ENCODE results near the gene PPP1R27.
A peak's percentile ranks its signal among the peaks of the same experiment; 100 is the strongest.
"Not testable (repeated sequence)": the region's sequence is repeated elsewhere in the genome, so short reads cannot be mapped to it uniquely, and the experiment has no call there.

Gene PPP1R27

DNA sequence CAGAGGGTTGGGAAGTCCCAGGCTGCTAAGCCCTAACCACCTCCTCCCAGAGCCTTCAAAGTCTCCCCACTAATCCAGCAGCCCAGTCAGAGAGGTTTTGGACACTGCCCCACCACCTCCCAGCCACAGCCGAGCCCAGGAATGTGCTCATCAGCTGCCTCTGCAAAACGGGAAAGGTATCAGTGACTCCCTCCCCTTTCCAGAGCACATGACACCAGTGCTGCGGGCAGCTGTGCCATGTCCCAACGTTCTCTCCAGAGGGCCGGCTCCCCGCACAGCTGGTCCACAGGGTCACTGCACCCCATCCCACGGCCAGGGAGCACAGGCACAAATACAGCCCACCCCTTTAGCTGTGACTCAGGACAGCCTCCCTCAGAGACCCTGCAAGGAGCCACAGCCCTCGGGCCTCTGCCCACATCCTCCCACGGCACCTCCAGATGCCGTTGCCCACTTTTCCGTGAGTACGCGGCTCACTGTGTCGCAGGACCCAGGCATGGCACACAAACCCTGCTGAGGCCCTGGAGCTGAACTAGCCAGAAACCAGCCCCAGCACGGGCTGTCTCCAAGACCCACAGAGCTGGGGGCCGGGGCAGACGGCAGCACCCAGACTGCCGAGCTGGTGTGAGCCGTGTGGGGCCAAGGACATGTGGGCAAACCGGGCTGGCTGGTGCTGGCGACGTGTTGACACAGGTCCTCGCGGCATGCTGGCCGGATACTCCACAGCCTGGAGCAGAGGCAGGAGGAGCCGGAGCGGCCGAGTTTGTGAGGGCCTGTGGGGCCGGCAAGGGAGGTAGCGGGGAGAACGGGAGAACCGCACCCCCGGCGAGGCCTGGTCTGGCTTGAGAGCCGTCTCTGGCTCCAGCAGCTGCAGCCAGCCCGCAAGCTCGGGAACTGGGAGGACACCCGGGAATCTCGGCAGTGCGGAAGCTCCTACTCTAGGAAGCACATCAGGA is 6.3 kb upstream of the PPP1R27 start:
- ATAC-seq, result no peak
- DNase-seq, result no peak

DNA sequence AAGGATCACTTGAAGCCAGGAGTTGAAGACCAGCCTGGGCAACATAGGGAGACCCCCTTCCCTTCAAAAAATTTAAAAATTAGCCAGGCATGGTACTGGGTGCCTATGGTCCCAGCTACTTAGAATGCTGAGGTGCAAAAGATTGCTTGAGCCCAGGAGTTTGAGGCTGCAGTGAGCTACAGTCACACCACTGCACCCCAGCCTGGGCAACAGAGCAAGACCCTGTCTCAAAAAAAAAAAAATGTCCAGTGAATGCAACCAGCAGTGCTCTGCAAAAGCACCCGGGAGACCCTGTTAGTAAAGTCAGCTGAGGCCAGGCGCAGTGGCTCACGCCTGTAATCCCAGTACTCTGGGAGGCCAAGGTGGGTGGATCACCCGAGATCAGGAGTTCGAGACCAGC is 5.2 kb upstream of the PPP1R27 start:
- ATAC-seq, DNase-seq: not testable (repeated sequence)

- ATAC-seq (no peak), DNase-seq (no peak)
Observed at GRCh38 chr17:81839301-81839700, 4.5 kb upstream of the PPP1R27 start.

GRCh38 chr17:81838753-81839255 is 4.0 kb upstream of the PPP1R27 start:
- ATAC-seq, result no peak
- no peak for DNase-seq

DNA sequence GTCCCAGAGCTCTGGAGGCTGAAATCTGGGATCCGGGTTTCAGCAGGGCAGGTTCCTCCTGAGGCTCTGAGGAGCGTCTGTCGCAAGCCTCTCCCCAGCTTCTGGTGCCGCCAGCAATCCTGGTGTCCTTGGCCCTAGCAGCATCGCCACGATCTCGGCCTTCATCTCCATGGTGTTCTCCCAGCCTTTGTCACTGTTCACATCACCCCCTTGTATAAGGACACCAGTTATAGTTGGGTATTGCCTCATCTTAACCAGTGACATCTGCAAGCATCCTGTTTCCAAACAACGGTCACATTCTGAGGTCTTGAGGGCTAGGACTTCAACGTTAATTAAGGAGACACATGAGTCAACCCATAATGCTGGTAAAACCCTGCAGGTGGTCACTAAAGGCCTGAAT is 2.8 kb upstream of the PPP1R27 start:
- DNase-seq (no peak), ATAC-seq (no peak)

DNA sequence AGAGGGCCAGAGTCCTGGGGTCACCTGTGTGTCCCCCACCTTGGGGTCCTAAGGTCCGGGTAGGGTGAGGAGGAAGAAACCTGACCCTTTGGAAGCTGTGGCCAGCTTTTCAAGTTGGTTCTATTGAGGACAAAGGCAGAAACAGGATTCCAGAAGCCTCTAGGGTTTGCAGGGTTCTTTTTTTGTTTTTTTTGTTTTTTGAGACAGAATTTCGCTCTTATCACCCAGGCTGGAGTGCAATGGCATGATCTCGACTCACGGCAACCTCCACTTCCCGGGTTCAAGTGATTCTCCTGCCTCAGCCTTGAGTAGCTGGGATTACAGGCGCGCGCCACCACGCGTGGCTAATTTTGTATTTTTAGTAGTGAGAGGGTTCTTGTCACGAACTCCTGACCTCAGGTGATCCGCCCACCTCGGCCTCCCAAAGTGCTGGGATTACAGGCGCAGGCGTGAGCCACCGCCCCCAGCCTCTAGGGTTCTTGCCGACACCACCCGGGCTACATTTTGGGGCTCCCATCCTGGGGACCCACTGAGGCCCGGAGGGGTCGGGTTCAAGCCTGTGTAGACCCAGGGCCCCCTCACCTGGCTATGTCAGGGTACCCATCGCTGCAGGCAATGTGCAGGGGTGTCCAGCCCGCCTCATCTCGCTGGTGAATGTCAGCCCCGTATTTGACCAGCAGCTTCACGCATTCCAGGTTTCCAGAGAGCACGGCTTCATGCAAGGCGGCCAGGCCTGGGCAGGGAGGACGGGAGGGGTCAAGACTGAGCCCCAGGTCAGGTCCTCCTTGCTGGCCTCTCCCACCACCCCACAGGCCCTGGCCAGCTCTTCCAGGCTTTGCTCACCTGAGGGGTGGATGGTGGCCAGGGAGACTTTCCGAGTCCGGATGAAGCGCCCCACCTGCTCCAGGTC is 674 bp downstream of the PPP1R27 start:
- DNase-seq (no peak), ATAC-seq (no peak)

DNA sequence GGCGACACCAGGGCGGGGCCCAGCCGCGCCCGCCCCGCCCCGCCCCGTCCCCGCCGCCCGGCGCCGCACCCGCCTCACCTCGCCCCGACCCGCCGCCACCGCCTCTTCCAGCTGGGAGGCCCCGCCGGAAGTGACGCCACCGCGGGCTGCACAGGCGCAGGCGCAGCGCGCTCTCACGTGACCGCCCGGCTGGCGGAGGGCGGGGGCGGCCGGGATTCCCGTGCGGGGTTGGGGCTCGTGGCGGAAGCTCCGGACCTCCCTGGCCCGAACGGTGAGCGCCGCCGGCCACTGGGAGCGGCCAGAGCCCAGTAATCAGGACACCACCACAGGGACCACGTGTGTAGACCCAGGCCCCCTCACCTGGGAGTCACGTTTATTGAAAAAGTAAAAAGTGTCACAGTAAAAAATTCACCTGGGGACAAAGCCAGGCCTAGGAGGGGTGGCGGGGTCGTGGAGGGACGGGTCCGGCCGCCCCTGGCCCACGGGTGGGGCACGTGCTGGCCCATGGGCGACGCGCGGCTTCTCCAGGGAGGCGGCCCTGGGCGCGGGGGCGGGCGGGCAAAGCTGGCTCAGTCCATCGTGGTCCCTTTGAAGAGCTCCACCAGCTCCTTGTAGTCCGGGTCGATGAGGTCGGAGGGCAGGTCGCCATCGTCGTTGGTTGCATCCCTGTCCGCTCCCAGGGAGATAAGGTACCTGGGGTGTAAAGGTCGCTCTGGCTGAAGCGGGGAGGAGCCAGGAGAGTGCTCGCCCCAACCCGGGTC is 1.5 kb downstream of the PPP1R27 start, which contains the start of gene MCRIP1:
Gene MCRIP1 (minus strand): TSS at position 132 of the 761 bp plus-strand sequence. CDS start 8,785 bp downstream, outside the sequence.
- DNase-seq (peak; percentile 99), ATAC-seq (peak; percentile 83)

- ATAC-seq (peak; percentile 29), DNase-seq (peak; percentile 69)
Observed at GRCh38 chr17:81832608-81833159, 2.2 kb downstream of the PPP1R27 start.

DNA sequence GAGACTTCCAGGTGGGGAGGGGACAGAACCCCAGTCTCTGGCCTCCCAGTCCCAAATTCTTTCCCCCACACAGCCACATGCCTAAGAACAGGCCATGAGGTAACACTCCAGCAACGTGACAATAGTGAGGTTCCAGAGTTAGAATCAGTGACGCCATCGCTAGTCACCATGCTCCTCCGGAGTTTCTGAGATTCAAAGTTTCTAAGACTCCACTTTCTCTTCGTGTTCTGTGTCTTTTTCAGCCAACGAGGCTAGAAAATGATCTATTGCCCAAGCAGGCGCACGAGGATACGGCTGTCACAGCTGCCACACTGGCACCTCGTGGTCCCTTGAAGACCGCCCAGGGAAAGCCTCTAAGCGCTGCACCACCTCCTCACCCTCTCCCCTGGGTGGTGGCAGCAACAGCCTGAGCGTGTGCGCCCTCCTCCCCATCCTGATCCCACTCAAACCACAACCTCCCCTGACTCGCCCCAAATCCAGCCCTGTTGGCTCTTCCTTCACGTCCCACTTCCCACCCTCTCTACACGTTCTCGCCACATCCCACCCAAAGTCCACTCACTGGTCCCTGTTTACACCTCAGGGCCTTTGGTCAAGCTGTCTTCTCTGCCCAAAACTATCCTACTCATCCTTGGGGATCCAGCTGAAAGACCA is 2.8 kb downstream of the PPP1R27 start:
- ATAC-seq, result peak; percentile 34
- peak; percentile 64 for DNase-seq

DNA sequence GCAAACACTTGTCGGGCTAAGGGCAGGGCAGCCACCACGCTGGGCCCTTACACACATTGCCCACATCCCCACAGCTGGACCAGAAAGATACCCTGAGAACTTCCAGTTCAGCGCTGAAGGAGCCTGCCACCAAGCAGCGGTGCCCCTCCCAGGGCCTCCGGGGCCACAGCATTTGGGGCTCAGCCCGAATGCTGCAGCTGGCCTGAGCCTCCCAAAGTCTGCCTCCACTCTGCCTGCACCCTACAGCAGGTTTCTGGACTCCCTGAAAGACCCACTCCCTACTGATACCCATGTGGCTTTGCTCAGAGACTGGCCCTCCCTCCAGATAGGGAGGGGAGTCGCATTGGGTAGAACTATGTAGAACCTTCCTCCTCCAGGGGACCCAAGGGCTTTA is 3.3 kb downstream of the PPP1R27 start:
- ATAC-seq (no peak), DNase-seq (peak; percentile 25)

- DNase-seq (no peak), ATAC-seq (no peak)
Observed at GRCh38 chr17:81829858-81830257, 5.0 kb downstream of the PPP1R27 start.

- DNase-seq (no peak), ATAC-seq (no peak)
Observed at GRCh38 chr17:81828656-81829055, 6.2 kb downstream of the PPP1R27 start.

GRCh38 chr17:81825841-81826466 is 8.9 kb downstream of the PPP1R27 start:
- DNase-seq (no peak), ATAC-seq (no peak)

DNA sequence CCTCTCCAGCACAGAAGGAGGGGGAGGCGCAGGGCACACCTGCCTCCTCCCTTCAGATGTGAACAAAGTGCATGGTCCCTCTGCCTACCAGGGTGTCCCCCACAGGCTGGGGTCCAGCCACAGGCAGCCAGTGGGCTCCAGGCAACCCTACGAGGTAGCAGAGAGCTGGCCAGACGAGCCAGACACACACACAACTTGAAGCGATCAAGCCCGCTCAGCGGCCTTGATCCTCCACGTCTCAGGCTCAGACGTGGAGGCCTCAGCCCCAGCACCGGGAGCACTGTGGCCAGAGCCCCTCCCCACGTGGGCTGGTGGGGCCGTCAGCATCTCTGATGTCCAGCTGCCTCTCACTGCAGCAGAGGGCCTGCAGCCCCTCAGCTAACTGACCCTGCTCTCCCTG is 10.3 kb downstream of the PPP1R27 start:
- no peak for ATAC-seq

DNA sequence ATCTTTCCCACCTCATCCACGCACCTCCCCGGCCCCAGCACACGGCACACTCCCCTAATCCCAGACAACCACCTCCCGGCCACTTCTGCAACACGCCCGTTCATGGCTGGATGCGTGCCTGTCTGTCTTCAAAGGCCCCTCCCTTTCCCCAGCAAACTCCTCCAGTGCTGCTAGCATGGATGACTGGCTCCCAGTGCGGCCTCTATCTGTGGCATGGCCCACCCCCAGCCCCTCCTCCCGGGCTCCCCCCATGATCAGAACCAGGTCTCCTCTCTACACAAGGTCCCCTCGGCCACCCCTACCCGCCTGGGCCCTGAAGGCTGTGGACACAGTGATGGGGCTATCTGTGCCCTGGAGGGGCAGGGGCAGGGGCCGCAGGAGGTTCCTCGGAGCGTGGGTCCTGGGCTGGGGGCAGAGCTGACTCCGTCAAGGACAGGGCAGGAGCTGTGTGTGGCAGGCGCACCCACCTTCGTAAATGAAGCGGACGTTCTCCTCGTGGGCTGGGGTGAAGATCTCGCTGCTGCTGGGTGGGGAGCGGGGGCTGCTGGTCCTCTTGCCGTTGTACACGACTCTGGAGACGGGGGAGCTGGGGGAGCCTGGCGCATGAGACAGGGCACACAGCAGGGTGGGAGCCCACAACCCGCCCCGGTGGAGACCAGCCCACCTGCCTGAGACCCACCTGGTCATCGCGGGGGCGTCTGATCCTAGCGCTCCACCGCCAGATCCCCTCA is 10.9 kb downstream of the PPP1R27 start:
- DNase-seq (no peak), ATAC-seq (no peak)

More for the DNA sequence above, 10.3 kb downstream of the PPP1R27 start:
- no peak for DNase-seq

DNA sequence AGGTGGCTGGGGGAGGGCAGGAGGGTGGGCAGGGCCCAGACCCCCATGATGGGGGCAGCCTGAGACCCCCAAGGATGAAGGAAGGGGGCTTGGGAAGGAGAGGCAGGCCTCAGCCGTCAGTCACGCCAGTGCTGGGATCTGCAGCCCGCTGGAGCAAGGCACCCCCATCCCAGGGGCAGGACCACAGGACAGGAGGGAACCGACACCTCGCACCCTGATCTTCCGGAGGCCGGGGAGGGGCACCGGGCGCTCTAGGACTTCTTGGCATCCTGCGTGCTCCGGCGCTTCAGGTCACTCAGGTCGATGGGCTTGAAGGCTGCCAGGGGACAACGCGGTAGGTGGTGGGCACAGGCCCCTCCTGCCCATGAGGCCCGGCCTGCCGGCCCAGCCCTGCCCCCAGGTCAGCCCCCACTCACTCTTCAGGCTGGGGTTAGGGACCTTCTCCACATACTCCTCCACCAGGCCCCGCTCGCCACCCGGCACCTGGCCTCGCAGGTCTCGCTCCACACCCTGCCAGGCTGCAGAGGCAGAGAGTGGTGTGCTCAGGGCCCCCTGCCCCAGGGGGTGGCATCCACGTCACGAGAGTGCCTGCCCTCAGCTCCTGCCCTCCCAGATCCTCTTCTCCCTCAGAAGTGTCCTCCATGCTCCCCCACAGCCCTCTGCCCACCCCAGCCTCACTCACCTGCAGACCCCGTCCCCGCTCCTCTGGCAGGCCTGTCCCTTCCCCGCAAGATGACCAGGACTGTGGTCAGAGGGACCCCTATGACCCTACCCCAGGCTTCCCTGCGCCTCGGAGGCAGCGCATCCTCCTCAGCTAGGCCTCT is 11.6 kb downstream of the PPP1R27 start:
- DNase-seq (no peak), ATAC-seq (no peak)

DNA sequence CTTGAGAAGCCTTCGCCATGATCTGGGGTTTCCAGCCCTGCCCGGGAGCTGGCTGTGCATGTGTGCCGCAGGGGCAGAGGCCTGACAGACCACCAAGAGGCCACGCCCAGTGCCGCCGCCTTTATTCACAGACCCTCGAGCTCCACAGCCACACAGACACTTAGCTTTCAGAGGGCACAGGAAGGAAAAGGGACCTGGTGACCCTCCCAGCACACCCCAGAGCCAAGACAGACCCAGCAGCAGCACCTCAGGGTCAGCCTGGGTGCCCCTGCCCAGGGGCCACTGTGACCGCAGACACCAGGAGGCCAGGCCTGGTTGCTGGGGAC is 12.6 kb downstream of the PPP1R27 start:
- ATAC-seq, result no peak
- DNase-seq, result no peak

DNA sequence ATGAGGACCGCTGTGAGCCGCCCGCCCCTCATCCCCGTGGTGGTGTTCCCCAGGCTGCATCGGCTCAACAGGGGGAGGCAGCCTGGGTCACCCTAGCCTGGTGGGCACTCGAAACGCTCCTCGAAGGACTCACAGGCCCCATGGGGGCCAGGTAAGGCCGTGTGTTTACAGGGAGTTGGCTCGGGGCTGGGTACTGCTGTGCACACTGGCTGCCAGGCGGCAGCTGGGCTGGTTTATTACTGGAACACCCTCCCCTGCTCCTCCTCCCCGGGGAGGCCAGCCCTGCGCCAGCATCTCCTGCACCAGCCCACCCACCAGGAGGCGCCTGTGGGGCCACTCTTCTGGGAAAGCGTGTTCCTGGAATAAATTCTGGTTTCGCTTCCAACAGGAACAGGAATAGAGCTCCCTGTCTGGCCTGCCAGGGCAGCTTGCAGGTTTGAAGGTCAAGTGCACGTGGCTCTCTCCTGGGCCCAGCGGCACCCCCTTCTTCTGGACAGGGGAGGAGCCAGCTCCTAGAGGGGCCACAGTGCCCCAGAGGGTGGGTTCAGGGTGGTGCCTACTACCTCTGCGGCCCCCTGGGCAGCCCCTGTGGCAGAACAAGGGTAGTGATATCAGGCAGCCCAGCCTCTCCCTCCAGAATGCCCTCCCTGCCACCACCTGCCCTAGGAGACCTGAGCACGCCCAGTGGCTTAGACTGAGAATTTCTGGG is 13.1 kb downstream of the PPP1R27 start:
- ATAC-seq (peak; percentile 33), DNase-seq (peak; percentile 37)

Data from stimulated activated naive CD8-positive, alpha-beta T cell treated with anti-CD3 and anti-CD28 coated beads, Interleukin-15, Interleukin-2, amounts not matched to agents 100 U/mL and 50 U/mL, for 24 hours (primary cell).